Cardiac fibroblast (primary cell): Measurements from ENCODE around the gene USP40.

ENCODE experiments used
- DNase-seq, 2 donors: peaks; one replicate each; pipeline versions ENCODE4 v3.0.0 to v3.0.0-alpha.2; 2010; ENCODE audit warnings: low read depth in 2 of 2
- H3K4me3 ChIP-seq, 2 donors: replicated peaks in 1 of 2; 1 replicate in 1 of 2; 2 replicates in 1 of 2; pipeline ENCODE4 v1.5.1; 2011; ENCODE audit warnings: low read depth in 2 of 2, low read length in 2 of 2, mild to moderate bottlenecking in 2 of 2, moderate library complexity in 1 of 2
- TF ChIP-seq, protein P1 (sequence below): IDR thresholded peaks from one replicate; pipeline ENCODE4 v1.5.1; 2011; ENCODE audit warnings: low read depth, mild to moderate bottlenecking, low read length, inconsistent platforms

The USP40 gene

DNA sequence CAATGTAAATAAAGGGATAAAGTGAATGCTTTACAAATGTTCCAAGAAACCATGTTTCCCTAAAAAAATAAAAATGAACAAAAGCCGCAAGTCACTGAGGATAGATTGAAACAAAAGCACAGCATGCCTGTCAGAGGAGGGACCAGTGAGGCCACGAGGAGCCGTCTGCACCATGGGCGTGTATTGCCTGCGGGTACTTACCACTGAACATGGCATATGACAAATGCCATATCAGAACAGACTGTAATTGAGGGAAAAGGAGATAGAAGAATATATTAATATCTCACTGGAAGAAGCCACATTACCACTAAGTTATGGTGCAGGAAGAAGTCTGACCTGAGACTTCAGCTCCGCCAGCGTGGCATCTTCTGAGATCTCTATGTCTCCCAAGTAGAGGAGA is 75.8 kb downstream of the USP40 start:
- TF ChIP-seq, protein P1, sequence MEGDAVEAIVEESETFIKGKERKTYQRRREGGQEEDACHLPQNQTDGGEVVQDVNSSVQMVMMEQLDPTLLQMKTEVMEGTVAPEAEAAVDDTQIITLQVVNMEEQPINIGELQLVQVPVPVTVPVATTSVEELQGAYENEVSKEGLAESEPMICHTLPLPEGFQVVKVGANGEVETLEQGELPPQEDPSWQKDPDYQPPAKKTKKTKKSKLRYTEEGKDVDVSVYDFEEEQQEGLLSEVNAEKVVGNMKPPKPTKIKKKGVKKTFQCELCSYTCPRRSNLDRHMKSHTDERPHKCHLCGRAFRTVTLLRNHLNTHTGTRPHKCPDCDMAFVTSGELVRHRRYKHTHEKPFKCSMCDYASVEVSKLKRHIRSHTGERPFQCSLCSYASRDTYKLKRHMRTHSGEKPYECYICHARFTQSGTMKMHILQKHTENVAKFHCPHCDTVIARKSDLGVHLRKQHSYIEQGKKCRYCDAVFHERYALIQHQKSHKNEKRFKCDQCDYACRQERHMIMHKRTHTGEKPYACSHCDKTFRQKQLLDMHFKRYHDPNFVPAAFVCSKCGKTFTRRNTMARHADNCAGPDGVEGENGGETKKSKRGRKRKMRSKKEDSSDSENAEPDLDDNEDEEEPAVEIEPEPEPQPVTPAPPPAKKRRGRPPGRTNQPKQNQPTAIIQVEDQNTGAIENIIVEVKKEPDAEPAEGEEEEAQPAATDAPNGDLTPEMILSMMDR, result no peak
- DNase-seq, result no peak

DNA sequence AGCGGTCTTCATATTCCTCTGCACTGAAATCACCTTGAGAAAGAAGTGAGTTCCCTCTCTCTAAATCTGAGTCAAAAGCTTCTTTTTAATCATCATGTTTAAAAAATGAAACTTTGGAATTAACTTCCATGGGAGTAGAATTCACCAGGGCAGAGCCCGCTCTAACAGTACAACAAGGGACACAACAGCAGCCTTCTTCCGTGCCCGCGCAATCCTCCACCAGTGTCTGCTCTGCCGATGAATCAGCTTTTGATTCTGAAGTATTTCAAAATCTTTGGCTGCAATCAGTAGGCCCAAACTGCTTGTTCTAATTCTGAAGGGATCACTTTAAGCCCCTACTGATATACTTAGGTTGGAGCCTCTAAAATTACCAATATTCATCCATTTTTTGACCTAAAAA is 76.9 kb downstream of the USP40 start:
- no peak overlapping the region for H3K4me3 ChIP-seq
- TF ChIP-seq, protein P1, result no peak
- DNase-seq, result peak; percentile 50 to 59

More for the DNA sequence above, 75.8 kb downstream of the USP40 start:
- no peak overlapping the region for H3K4me3 ChIP-seq

DNA sequence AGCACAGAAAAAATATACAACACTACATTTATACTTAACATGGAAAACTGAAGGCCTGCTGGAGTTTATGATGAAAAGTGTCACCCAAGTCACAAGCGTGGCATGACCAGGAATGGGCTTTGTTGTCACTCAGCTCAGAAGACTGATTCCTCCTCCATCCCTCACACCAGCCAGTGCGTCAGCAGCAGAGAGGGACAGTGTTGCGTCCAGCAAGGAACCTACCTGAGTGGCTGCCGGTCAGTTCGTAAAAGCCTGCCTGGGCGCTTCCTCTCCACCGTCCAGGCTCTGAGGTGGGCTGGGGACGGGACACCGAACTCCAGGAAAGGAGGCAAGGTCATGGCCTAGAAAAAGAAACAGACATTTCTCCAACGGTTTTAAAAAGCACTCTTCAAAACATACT is 77.4 kb downstream of the USP40 start:
- TF ChIP-seq, protein P1, result no peak
- no peak for DNase-seq
- no peak overlapping the region for H3K4me3 ChIP-seq

DNA sequence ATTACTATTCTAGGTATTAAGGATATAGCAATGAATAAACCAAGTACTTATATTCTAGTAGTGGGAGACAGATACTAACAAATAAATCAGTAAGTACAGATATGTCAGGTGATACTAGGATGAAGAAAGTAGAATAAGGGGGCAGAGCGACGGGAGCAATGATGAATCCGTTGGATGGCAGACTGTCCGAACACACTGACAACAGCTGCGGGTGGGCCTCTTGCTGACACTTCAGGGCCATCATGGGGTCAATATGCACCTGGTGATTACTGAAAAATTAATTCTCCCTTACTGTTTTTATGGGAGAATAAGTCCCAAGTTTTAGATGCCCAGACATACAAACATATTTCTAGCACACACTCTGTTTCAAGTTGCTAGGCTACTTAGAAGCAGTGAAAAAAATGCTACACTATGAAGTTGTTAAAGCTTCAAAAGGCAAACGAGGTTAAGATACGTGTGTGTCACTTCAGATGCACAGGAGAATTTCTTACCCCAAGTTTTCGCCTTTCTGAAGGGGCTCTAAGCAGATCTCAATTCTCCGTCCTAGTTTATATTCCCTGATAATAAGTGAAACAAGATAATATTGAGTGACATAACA is 78.7 kb downstream of the USP40 start:
- DNase-seq, result peak; percentile 28 to 36

GRCh38 chr2:233486778-233487552 is 79.6 kb downstream of the USP40 start:
- no peak overlapping the region for H3K4me3 ChIP-seq
- TF ChIP-seq, protein P1, result no peak

More for the DNA sequence above, 78.7 kb downstream of the USP40 start:
- TF ChIP-seq, protein P1, result no peak
- H3K4me3 ChIP-seq, result no peak overlapping the region

DNA sequence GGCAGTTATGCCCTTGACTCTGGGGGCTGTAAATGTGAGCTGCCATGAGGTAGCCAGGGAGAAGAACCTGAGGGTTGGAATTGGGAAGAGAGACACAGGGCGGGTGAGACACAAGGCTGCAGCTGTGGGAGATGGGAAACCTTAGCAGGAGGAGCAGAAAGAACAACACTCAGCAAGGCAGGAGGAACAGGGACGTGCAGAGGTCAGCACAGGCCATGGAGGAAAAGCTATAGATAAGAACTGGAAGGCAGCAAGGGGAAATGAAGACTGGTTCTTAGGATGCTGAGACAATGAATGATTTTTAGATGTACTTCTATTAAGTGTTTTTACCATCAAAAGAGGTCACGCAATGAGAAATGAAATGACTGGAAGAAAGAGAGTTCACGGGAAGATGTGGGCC is 80.2 kb downstream of the USP40 start:
- no peak overlapping the region for H3K4me3 ChIP-seq
- TF ChIP-seq, protein P1, result no peak
- peak in 1 of 2 donors; percentile 22 for DNase-seq

More at GRCh38 chr2:233486778-233487552, 79.6 kb downstream of the USP40 start:
- peak; percentile 70 to 94 for DNase-seq
